Measurements from ENCODE around the gene SPEG. TPM values are rescaled to one million over a fixed set of nuclear protein-coding genes. Genes with fewer than 3 reads are reported as not detected.

SPEG gene
- polyA plus RNA-seq, 2 of the 4 experiments (the other 2 are of a cell fraction) = 2.3 to 11.5 TPM

DNA sequence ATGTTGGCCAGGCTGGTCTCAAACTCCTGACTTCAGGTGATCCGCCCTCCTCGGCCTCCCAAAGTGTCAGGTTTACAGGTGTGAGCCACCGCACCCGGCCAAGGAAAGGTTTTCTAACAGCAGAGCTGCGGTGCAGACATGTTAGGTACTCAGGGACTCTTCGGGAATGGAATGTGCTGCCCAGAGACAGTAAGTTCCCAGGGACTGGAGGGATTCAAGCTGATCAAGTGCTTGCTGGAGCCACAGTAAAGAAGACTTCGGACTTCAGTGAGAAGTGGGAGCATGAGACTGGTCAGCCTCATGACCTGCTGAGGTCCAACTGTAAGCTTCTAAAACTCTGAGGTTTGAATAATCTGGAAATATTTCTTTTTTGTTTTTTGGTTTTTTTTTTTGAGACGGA lies 24.3 kb upstream of the SPEG start:
- TF ChIP-seq KDM5A (IDR thresholded peaks at IDR 0.05) (no peak), RAD21 (conservative IDR thresholded peaks at IDR 0.05 in 1 of 2, IDR thresholded peaks at IDR 0.05 in 1 of 2) (no peak), FOSL2 (IDR thresholded peaks at IDR 0.05) (no peak), FOSL2 (CRISPR knock-in tag; IDR thresholded peaks at IDR 0.05) (no peak), RCOR1 (IDR thresholded peaks at IDR 0.05; ENCODE audit: low read depth, low read length) (no peak), SREBF2 (IDR thresholded peaks at IDR 0.05) (no peak), RFX5 (IDR thresholded peaks at IDR 0.05) (no peak)
- TF ChIP-seq, protein P1, sequence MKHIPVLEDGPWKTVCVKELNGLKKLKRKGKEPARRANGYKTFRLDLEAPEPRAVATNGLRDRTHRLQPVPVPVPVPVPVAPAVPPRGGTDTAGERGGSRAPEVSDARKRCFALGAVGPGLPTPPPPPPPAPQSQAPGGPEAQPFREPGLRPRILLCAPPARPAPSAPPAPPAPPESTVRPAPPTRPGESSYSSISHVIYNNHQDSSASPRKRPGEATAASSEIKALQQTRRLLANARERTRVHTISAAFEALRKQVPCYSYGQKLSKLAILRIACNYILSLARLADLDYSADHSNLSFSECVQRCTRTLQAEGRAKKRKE (CRISPR knock-in tag; IDR thresholded peaks at IDR 0.05; ENCODE audit: low read depth) = no peak
- TF ChIP-seq, protein P2, sequence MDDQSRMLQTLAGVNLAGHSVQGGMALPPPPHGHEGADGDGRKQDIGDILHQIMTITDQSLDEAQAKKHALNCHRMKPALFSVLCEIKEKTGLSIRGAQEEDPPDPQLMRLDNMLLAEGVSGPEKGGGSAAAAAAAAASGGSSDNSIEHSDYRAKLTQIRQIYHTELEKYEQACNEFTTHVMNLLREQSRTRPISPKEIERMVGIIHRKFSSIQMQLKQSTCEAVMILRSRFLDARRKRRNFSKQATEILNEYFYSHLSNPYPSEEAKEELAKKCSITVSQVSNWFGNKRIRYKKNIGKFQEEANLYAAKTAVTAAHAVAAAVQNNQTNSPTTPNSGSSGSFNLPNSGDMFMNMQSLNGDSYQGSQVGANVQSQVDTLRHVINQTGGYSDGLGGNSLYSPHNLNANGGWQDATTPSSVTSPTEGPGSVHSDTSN (IDR thresholded peaks at IDR 0.05) = no peak
- TF ChIP-seq, protein P3, sequence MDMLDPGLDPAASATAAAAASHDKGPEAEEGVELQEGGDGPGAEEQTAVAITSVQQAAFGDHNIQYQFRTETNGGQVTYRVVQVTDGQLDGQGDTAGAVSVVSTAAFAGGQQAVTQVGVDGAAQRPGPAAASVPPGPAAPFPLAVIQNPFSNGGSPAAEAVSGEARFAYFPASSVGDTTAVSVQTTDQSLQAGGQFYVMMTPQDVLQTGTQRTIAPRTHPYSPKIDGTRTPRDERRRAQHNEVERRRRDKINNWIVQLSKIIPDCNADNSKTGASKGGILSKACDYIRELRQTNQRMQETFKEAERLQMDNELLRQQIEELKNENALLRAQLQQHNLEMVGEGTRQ (IDR thresholded peaks at IDR 0.05) = no peak
- 71% methylated on average over 6 of the region's 8 CpGs for WGBS (ENCODE audit: missing lambda C conversion rate)
- Histone ChIP-seq H3K4me3 (no peak overlapping the region), H3K27ac (no peak overlapping the region), H3K4me1 (peaks cover 12% of the 10 kb centered on the region; the same call in 2 of the 3 replicates), H3K4me2 (no peak overlapping the region), H3K9me3 (peaks cover 18% of the 10 kb centered on the region)
- ChIA-PET CTCF (interaction anchor here (0.7 to 1.2 kb wide), 3 partner anchors 64 to 181 kb away, joined by 3 to 5 read pairs (median 4); no protein-coding TSS in a partner anchor), POLR2A (no interaction called here)
- FAIRE-seq = no peak
- no peak for DNase-seq (ENCODE audit: low read depth in 1 of 2, low spot score in 1 of 2)
- no peak for ATAC-seq

DNA sequence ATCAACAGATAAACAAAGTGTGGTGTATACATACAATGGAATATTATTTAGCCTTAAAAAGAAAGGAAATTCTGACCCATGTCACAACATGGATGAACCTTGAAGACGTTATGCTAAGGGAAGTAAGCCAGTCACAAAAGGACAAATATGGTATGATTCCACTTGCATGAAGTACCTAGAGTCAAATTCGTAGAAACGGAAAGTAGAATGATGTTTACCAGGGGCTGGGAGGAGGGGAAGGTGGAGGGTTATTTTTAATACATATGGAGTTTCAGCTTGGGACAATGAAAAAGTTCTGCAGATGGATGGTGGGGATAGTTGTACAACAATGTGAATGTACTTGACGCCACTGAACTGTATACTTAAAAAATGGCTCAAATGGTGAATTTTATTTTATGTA lies 19.8 kb upstream of the SPEG start:
- no peak overlapping the region for H3K4me3 ChIP-seq
- H3K4me1 ChIP-seq = no peaks in the 10 kb centered on the region
- DNase-seq (ENCODE audit: low read depth in 1 of 2, low spot score in 1 of 2) = no peak
- WGBS (ENCODE audit: missing lambda C conversion rate) = 53% methylated on average over 4 of the region's 4 CpGs
- no peak overlapping the region for H3K4me2 ChIP-seq
- ChIA-PET CTCF (interaction anchor here (7.4 kb wide), 1 partner anchor 116 kb away, joined by 48 read pairs; no protein-coding TSS in a partner anchor), POLR2A (no interaction called here)
- ATAC-seq = no peak
- FAIRE-seq = no peak
- TF ChIP-seq RNF2 (IDR thresholded peaks at IDR 0.05; ENCODE audit: borderline replicate concordance, low read depth) = no peak
- TF ChIP-seq TP53 (CRISPR knock-in tag; IDR thresholded peaks at IDR 0.05) = no peak
- TF ChIP-seq HEYL (CRISPR knock-in tag; IDR thresholded peaks at IDR 0.05) = no peak
- no peak for TF ChIP-seq HDAC2 (IDR thresholded peaks at IDR 0.05)
- no peak for TF ChIP-seq KDM1A (IDR thresholded peaks at IDR 0.05; ENCODE audit: low read depth)
- TF ChIP-seq JUN (IDR thresholded peaks at IDR 0.05) = no peak
- no peak for TF ChIP-seq RFX5 (IDR thresholded peaks at IDR 0.05)
- no peak for TF ChIP-seq JUNB (IDR thresholded peaks at IDR 0.05)
- no peak for TF ChIP-seq HOXA7 (CRISPR knock-in tag; IDR thresholded peaks at IDR 0.05)
- no peak for TF ChIP-seq ZSCAN20 (CRISPR knock-in tag; IDR thresholded peaks at IDR 0.05)
- TF ChIP-seq, protein P4, sequence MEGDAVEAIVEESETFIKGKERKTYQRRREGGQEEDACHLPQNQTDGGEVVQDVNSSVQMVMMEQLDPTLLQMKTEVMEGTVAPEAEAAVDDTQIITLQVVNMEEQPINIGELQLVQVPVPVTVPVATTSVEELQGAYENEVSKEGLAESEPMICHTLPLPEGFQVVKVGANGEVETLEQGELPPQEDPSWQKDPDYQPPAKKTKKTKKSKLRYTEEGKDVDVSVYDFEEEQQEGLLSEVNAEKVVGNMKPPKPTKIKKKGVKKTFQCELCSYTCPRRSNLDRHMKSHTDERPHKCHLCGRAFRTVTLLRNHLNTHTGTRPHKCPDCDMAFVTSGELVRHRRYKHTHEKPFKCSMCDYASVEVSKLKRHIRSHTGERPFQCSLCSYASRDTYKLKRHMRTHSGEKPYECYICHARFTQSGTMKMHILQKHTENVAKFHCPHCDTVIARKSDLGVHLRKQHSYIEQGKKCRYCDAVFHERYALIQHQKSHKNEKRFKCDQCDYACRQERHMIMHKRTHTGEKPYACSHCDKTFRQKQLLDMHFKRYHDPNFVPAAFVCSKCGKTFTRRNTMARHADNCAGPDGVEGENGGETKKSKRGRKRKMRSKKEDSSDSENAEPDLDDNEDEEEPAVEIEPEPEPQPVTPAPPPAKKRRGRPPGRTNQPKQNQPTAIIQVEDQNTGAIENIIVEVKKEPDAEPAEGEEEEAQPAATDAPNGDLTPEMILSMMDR (IDR thresholded peaks at IDR 0.05) = no peak
- no peak for TF ChIP-seq RCOR1 (IDR thresholded peaks at IDR 0.05; ENCODE audit: low read depth, low read length)
- H3K9me3 ChIP-seq = peaks cover 18% of the 10 kb centered on the region
- no peak overlapping the region for H3K27ac ChIP-seq

Measured in A549 (cell line).